OCI-LY3 (cell line): ENCODE results near the gene SRSF3.

Experiments used
- CTCF ChIP-seq: fragments of 200-600, 300-600 bp; sonication (generic); IDR thresholded peaks from 2 replicates; pipeline ENCODE4 v1.5.1; 2014; ENCODE audit warnings: antibody characterized with exemption, low read length, low read depth
- EZH2phosphoT487 ChIP-seq: fragments of 200-600 bp; shearing (Covaris generic); IDR thresholded peaks from 2 replicates; pipeline ENCODE4 v1.6.1; 2018; ENCODE audit warnings: antibody characterized with exemption, mixed run types, low read depth

- TF ChIP-seq CTCF (no peak), EZH2phosphoT487 (no peak)
Measured at GRCh38 chr6:36578030-36578429, 16.1 kb upstream of the SRSF3 start.
